GM19395 (cell line): ENCODE data around the gene COL25A1.
"Not testable (repeated sequence)": the region's sequence is repeated elsewhere in the genome, so short reads cannot be mapped to it uniquely, and the experiment has no call there.

Source experiments
- ATAC-seq: cut with Tn5 transposase; IDR thresholded peaks from one replicate; pipeline ENCODE4 v1.9.1; 2021; ENCODE audit warnings: mild to moderate bottlenecking, moderate library complexity; ENCODE audit not compliant: unreplicated experiment

Gene COL25A1

GRCh38 chr4:109174224-109174953, 128.1 kb downstream of the COL25A1 start:
- ATAC-seq = no peak

- no peak for ATAC-seq
Measured at GRCh38 chr4:109172301-109172700, 130.2 kb downstream of the COL25A1 start.

- ATAC-seq = no peak
Measured at GRCh38 chr4:109171070-109171469, 131.4 kb downstream of the COL25A1 start.

GRCh38 chr4:109169170-109169569, 133.3 kb downstream of the COL25A1 start:
- no peak for ATAC-seq

- ATAC-seq = no peak
Measured at GRCh38 chr4:109166586-109166985, 135.9 kb downstream of the COL25A1 start.

GRCh38 chr4:109166126-109166525, 136.3 kb downstream of the COL25A1 start:
- no peak for ATAC-seq

- ATAC-seq = no peak
Measured at GRCh38 chr4:109164011-109164410, 138.4 kb downstream of the COL25A1 start.

GRCh38 chr4:109163493-109163892, 139.0 kb downstream of the COL25A1 start:
- no peak for ATAC-seq

- no peak for ATAC-seq
Measured at GRCh38 chr4:109162759-109163158, 139.7 kb downstream of the COL25A1 start.

- no peak for ATAC-seq
Measured at GRCh38 chr4:109160494-109160893, 142.0 kb downstream of the COL25A1 start.

GRCh38 chr4:109157696-109158095, 144.8 kb downstream of the COL25A1 start:
- ATAC-seq = no peak

GRCh38 chr4:109157205-109157604, 145.3 kb downstream of the COL25A1 start:
- ATAC-seq = no peak

GRCh38 chr4:109156356-109156755, 146.1 kb downstream of the COL25A1 start:
- no peak for ATAC-seq

GRCh38 chr4:109155682-109156283, 146.7 kb downstream of the COL25A1 start:
- no peak for ATAC-seq

- no peak for ATAC-seq
Measured at GRCh38 chr4:109155084-109155483, 147.4 kb downstream of the COL25A1 start.

GRCh38 chr4:109154424-109154823, 148.0 kb downstream of the COL25A1 start:
- ATAC-seq = no peak

- no peak for ATAC-seq
Measured at GRCh38 chr4:109149836-109150235, 152.6 kb downstream of the COL25A1 start.

GRCh38 chr4:109148577-109149075, 153.8 kb downstream of the COL25A1 start:
- ATAC-seq = no peak

GRCh38 chr4:109147135-109147534, 155.3 kb downstream of the COL25A1 start:
- ATAC-seq = no peak

- ATAC-seq = no peak
Measured at GRCh38 chr4:109146499-109146898, 156.0 kb downstream of the COL25A1 start.

- ATAC-seq = not testable (repeated sequence)
Measured at GRCh38 chr4:109138125-109138524, 164.3 kb downstream of the COL25A1 start.

GRCh38 chr4:109134921-109135320, 167.5 kb downstream of the COL25A1 start:
- ATAC-seq = no peak
